Muscle of leg (tissue), 11 donors: Measurements from ENCODE around the gene MRPL33. TPM values are rescaled to one million over a fixed set of nuclear protein-coding genes. Genes with fewer than 3 reads are reported as not detected.
"Not testable (repeated sequence)": the region's sequence is repeated elsewhere in the genome, so short reads cannot be mapped to it uniquely, and the experiment has no call there.

Experiments used
- DNase-seq: peaks from one replicate; pipeline ENCODE4 v3.0.0; 2013
- H3K27ac ChIP-seq: one replicate; pipeline ENCODE4 v1.5.1; 2013; ENCODE audit warnings: mild to moderate bottlenecking, low read length, control low read depth
- H3K27me3 ChIP-seq: one replicate; pipeline ENCODE4 v1.6.1; 2013; ENCODE audit warnings: low read length; ENCODE audit not compliant: control insufficient read depth, insufficient read depth
- H3K36me3 ChIP-seq: one replicate; pipeline ENCODE4 v1.6.1; 2013; ENCODE audit warnings: low read length; ENCODE audit not compliant: control insufficient read depth, insufficient read depth
- H3K4me1 ChIP-seq: one replicate; pipeline ENCODE4 v1.6.1; 2013; ENCODE audit warnings: low read length; ENCODE audit not compliant: control insufficient read depth, insufficient read depth
- H3K4me3 ChIP-seq: one replicate; pipeline ENCODE4 v1.5.1; 2013; ENCODE audit warnings: low read length, control low read depth
- H3K9me3 ChIP-seq: replicated peaks from 2 replicates; pipeline ENCODE4 v1.6.1; 2013; ENCODE audit warnings: low read depth, low read length; ENCODE audit not compliant: control insufficient read depth
- WGBS: methylation state at CpG from one replicate; pipeline ENCODE4 v1.1.5; 2013; ENCODE audit warnings: missing lambda C conversion rate; ENCODE audit not compliant: insufficient coverage; 5-methylcytosine and 5-hydroxymethylcytosine counted together
- polyA plus RNA-seq, 8 donors: library from polyadenylated mRNA; unstranded; fragments of 120-200 nt; gene quantifications; one replicate each; pipeline versions ENCODE4 v1.2.1 to v1.2.3, GENCODE V29; 2013; ENCODE audit warnings: inconsistent platforms in 1 of 8, low replicate concordance in 1 of 8; ENCODE audit not compliant: insufficient read length in 8 of 8, insufficient read depth in 1 of 8
- total RNA-seq: library from RNA; stranded (reverse); fragments of 120-200 nt; gene quantifications from one replicate; pipeline ENCODE4 v1.2.4, GENCODE V29; 2013

Gene MRPL33
- total and polyA plus RNA-seq, 9 donors: 94.7 to 187 (median 114) TPM

DNA sequence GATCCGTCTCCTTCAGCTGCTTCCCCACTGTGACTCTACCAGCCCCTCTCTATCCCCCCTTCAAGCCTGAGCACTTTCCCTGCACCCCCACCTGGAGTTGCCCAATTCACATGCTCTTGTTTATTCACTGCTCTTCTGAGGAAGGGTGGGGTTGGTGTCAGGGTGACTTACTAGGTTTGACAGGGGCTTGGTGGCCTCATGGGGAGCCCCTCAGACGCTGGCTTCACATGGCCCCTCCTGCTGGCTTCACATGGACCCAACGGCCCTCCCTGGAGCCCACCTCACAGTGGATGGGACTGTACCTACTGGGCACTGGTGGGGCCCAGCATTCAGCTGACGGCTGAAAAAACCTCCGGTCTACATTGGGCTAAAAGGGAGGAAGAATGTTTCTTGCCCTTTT is 16.7 kb upstream of the MRPL33 start:
- Histone ChIP-seq H3K36me3 (no peaks in the 10 kb centered on the region), H3K27ac (no peak overlapping the region), H3K27me3 (no peaks in the 10 kb centered on the region), H3K4me1 (peaks cover 13% of the 10 kb centered on the region), H3K9me3 (no peaks in the 10 kb centered on the region), H3K4me3 (no peak overlapping the region)
- WGBS: 67% methylated on average over 5 of the region's 5 CpGs
- no peak for DNase-seq

DNA sequence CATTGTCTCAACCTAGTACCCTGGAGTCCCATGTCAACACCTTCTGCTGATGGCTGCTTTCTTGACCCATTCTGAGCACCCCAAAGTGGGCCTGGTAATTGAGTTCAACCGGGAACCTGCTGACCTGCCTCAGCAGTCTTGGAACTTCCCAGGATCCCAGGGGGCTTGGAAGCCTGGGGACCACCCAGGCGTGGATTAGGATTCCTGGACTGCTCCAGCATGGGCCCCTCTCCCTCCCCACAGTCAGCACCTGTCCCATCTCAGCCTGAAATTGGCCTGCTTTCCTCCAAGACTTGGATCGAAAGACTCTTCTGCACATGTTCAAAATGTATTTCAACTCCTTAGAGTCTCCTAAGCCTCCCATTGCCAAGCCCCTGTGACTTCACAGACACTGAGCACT is 15.4 kb upstream of the MRPL33 start:
- H3K4me1 ChIP-seq: peaks cover 13% of the 10 kb centered on the region
- H3K4me3 ChIP-seq: no peak overlapping the region
- DNase-seq: peak; percentile 22
- H3K9me3 ChIP-seq: no peaks in the 10 kb centered on the region
- no peak overlapping the region for H3K27ac ChIP-seq
- 33% methylated on average over 3 of the region's 3 CpGs for WGBS
- H3K36me3 ChIP-seq: no peaks in the 10 kb centered on the region
- no peaks in the 10 kb centered on the region for H3K27me3 ChIP-seq

DNA sequence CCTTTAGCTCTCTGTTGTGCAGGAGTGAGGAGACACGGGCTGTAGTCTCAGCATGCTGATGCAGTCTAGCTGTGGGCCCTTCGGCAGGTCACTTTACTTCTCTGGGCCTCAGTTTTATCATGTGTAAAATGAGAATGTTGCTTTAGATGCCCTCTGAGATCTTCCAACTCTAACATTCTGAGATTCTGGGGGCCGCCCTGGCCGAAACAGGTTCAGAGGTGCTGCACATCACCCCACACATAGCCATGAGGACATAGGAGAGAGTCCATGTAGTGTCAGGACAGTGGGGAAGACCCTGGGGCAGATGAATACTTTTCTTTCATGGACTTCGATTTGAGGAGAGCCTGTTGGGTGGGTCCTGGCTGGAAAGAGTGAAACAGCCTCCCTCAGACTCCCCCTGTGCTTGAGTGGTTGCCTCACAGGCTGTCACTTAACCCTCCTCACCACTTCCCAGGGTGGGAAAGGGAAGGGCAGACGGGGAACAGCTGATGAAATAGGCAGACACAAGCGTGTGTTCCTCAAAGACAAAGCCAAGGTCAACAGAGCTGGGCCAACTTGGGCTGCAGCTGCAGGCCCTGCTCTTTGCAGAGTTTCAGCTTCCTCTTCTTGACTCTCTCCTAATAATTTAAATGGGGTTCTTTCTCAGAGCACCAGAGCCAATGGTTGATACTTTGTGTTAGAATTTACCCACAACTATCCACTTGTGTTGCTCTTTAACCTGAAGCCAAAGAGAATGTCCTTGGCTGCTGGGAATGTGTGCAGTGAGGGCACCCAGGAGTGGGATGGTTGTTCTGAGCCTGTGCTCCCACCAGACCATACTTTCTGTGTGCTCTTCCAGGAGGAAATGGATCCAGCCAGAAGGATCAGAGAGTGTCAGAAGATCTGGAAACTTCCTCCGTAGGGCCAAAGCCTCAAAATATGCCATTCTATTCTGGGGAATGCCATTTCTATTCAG is 14.7 kb upstream of the MRPL33 start:
- Histone ChIP-seq H3K27ac (peak overlapping the region; percentile 6), H3K4me1 (peaks cover 13% of the 10 kb centered on the region), H3K4me3 (no peak overlapping the region), H3K9me3 (no peaks in the 10 kb centered on the region), H3K36me3 (no peaks in the 10 kb centered on the region), H3K27me3 (no peaks in the 10 kb centered on the region)
- DNase-seq: peak; percentile 66
- 55% methylated on average over 2 of the region's 8 CpGs for WGBS

DNA sequence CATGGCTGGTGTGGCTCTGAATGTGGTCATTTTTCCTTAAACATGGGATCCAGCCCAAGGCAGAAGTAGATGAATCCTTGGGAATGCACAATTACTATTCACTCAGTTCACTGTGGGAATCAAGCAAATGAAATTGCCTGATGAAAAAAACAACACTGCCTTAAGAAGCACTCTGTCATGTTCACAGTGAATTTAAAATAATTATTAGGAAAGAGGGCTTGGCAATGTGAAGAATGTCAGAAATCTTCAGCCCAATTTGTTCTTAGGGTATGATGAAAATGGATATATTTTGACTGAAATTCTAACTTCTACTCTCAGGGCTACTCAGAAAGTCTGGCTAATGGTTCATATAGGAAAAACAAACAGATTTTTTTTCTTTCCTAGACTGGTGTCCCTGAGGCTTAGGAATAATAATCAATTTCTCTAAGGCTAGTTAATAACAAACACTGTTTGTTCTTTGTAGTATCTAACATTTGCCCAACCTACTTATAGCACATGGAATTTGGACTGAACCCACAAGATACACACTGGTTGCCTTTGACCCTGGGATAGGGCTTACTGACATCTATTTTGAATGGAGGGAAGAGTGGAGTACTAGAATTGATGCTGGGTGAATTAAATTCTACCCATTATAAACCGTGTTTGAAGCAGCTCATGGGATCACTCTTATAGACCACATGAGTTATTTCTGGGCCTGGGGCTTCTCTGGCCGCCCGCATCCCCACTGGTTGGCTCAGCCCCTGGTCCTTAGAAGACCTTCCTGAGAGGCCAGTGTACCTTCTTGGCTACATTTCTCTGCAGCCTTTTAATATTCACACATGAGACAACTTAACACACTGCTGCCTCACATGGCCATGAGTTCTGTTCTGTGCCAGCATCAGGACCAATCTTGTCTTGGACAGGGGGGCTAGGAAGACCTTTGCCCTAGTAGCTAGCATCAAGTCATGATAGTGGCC is 8.3 kb upstream of the MRPL33 start:
- no peaks in the 10 kb centered on the region for H3K9me3 ChIP-seq
- H3K36me3 ChIP-seq: no peaks in the 10 kb centered on the region
- WGBS: 100% methylated on average over 2 of the region's 3 CpGs
- no peak overlapping the region for H3K4me3 ChIP-seq
- DNase-seq: no peak
- H3K27me3 ChIP-seq: peaks cover 6% of the 10 kb centered on the region
- H3K4me1 ChIP-seq: peaks cover 6% of the 10 kb centered on the region
- no peak overlapping the region for H3K27ac ChIP-seq

DNA sequence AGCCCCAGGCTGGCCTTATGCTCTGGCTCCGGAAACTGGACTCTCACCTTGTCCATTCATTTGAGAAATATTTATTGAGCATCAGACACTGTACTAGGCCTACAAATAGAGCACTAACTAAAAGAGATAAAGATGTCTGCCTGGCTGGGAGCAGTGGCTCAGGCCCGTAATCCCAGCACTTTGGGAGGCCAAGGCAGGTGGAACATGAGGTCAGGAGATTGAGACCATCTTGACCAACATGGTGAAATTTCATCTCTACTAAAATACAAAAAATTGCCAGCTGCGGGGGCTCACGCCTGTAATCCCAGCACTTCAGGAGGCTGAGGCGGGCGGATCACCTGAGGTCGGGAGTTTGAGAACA is 7.6 kb upstream of the MRPL33 start:
- 97% methylated on average over 5 of the region's 7 CpGs for WGBS
- no peak for DNase-seq
- H3K4me1 ChIP-seq: peaks cover 6% of the 10 kb centered on the region
- peaks cover 12% of the 10 kb centered on the region for H3K27me3 ChIP-seq
- H3K9me3 ChIP-seq: no peaks in the 10 kb centered on the region
- H3K27ac ChIP-seq: no peak overlapping the region
- no peak overlapping the region for H3K4me3 ChIP-seq
- H3K36me3 ChIP-seq: no peaks in the 10 kb centered on the region

DNA sequence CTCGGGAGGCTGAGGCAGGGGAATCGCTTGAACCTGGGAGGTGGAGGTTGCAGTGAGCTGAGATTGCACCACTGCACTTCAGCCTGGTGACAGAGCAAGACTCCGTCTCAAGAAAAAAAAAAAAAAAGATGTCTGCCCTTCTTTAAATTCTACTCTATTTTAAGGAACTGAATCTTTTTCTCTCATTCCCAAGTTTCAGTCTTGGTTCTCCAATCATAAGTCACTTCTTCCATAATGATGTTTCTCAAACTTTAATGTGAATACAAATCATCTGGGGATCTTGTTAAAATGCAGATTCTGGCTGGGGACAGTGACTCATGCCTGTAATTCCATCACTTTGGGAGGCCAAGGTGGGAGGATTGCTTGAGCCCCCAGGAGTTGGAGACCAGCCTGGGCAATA is 7.0 kb upstream of the MRPL33 start:
- not testable (repeated sequence) for H3K27ac ChIP-seq, H3K4me3 ChIP-seq, H3K36me3 ChIP-seq, H3K9me3 ChIP-seq, DNase-seq, H3K4me1 ChIP-seq
- no CpG with 5 or more reads among the region's 3 CpGs for WGBS
- H3K27me3 ChIP-seq: peaks cover 14% of the 10 kb centered on the region

DNA sequence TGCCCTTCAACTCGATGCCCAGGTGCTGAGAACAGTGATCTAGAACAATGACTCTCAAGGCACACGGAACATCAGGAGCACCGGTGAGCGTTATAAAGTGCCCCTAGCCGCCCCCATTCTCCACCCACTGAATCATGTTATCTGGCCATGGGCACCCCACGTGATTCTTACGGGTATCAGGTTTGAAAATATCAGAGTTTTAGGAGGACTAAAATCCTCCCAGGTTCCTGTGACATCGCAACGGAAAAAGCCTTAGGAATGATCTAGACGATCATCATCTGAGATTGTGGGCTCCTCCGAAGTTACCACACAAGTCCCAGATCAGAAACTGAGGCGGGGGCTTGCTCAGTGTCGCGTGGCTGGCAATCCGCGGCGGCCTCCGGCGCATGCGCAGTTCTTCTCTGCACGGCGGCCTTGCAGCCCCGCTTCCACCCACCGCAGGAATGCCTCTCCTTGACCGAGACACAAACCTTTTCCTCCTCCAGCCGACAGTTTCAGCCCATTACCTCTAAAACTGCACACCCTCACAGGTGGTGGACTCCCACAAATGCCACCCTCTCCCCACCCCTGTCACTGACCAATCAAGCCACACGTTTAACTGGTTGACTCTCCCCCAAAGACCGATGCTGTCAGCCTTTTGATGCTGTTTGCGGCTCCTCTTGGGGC is 5.8 kb upstream of the MRPL33 start:
- no peaks in the 10 kb centered on the region for H3K9me3 ChIP-seq
- peak; percentile 61 for DNase-seq
- H3K4me3 ChIP-seq: peak overlapping the region; percentile 23
- H3K36me3 ChIP-seq: no peaks in the 10 kb centered on the region
- peaks cover 14% of the 10 kb centered on the region for H3K27me3 ChIP-seq
- H3K27ac ChIP-seq: no peak overlapping the region
- WGBS: 12% methylated on average over 13 of the region's 29 CpGs
- peaks cover 6% of the 10 kb centered on the region for H3K4me1 ChIP-seq

DNA sequence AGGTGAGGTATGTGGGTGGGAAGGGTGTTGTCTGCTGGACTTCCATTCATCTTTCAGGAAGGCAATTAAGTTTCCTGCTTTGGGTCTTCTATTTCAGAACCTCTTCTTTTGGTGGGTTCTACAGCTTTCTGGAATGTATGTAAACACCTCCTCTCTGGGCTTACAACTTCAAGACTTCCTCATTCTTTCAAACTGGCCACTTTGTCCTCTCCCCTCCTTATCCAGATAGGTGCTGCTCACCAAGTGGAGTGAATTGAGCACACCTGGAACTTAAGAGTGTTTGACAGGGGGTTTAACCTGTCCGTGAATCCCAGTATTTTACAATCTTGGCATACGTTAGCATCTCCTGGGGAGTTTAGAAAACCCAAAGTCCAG is 5.2 kb upstream of the MRPL33 start:
- Histone ChIP-seq H3K4me1 (peaks cover 10% of the 10 kb centered on the region), H3K27ac (no peak overlapping the region), H3K4me3 (no peak overlapping the region), H3K36me3 (no peaks in the 10 kb centered on the region), H3K9me3 (no peaks in the 10 kb centered on the region), H3K27me3 (peaks cover 14% of the 10 kb centered on the region)
- no peak for DNase-seq
- WGBS: no CpG with 5 or more reads among the region's 2 CpGs

DNA sequence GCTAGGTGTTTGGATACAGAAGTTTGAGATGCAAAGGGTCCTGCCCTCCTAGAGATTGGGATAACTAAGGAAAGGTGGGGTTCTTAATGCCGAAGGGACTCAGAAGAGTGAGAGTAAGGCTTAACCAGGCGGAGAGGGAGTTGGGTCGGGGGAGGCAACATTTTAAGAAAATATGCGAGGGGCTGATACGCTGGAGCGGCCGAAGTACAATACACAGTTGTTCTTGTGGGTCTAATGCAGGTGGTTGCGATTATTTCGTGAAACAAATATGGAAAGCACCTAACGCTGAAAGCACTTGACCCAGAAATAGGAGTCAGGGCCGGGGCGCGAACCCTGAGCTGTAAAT is 344 bp upstream of the MRPL33 start:
- Histone ChIP-seq H3K36me3 (peaks cover 7% of the 10 kb centered on the region), H3K9me3 (no peaks in the 10 kb centered on the region), H3K27ac (peak overlapping the region; percentile 91), H3K4me1 (peaks cover 8% of the 10 kb centered on the region), H3K4me3 (peak overlapping the region; percentile 78), H3K27me3 (peaks cover 14% of the 10 kb centered on the region)
- DNase-seq: no peak
- 10% methylated on average over 13 of the region's 13 CpGs for WGBS

DNA sequence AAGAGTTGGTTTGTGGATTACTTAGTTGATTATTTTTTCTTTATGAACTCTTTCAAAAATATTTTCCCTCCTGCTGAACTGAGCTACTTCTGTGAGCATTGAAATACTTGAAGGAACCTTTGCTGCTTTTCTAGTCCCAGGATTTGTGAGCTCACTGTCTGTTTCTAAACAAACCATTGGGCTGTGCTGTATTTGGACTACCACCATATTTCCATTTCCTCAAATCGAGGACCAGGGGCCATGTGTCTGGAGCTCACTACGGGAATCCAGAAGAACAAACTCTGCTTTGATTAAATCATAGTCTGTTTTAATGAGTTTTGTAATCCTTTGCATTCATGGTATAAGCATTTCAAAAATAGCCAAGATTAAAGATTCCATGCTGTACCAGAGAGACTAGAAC is 1.3 kb downstream of the MRPL33 start:
- Histone ChIP-seq H3K9me3 (no peaks in the 10 kb centered on the region), H3K4me3 (no peak overlapping the region), H3K4me1 (peaks cover 8% of the 10 kb centered on the region), H3K27me3 (peaks cover 12% of the 10 kb centered on the region), H3K27ac (no peak overlapping the region), H3K36me3 (peaks cover 11% of the 10 kb centered on the region)
- no peak for DNase-seq
- no CpG with 5 or more reads among the region's 2 CpGs for WGBS
